Naive thymus-derived CD4-positive, alpha-beta T cell (primary cell): ENCODE results near the gene CACNB1. TPM values are rescaled to one million over a fixed set of nuclear protein-coding genes. Genes with fewer than 3 reads are reported as not detected.

Experiments used
- ATAC-seq: fragments of 150-1000 bp; cut with Tn5 transposase; 2 replicates; pipeline ENCODE4 v1.10.0; 2021; ENCODE audit warnings: mild to moderate bottlenecking, moderate library complexity
- CTCF ChIA-PET: fragments of 350-600 bp; sonication (Branson Sonifier 250); formaldehyde crosslinking; loops from one replicate; lab custom pipeline; 2021; ENCODE audit warnings: antibody characterized with exemption; lab: Charles Lee
- POLR2A ChIA-PET: fragments of 350-600 bp; sonication (Branson Sonifier 250); formaldehyde crosslinking; loops from one replicate; lab custom pipeline; 2021; ENCODE audit warnings: antibody characterized with exemption, inconsistent platforms; lab: Charles Lee
- DNase-seq, 9 donors: peaks; one replicate each; pipeline versions ENCODE4 v3.0.0 to v3.0.0-alpha.2; 2020 to 2022; ENCODE audit warnings: mixed read lengths in 1 of 9
- H3K27ac ChIP-seq: one replicate; pipeline ENCODE4 v1.7.0; 2013; ENCODE audit warnings: mild to moderate bottlenecking, low read depth, low read length, moderate library complexity
- H3K27me3 ChIP-seq, 2 donors: one replicate each; pipeline ENCODE4 v1.7.0; 2013; ENCODE audit warnings: low read length in 2 of 2, mild to moderate bottlenecking in 2 of 2, moderate library complexity in 2 of 2; ENCODE audit not compliant: control insufficient read depth in 2 of 2, insufficient read depth in 2 of 2
- H3K36me3 ChIP-seq, 3 experiments: 1 replicate in 2 of 3; 2 replicates in 1 of 3; pipeline ENCODE4 v1.7.0; 2013; ENCODE audit warnings: low read length in 3 of 3, mild to moderate bottlenecking in 3 of 3, moderate library complexity in 1 of 3; ENCODE audit not compliant: insufficient read depth in 3 of 3, control insufficient read depth in 2 of 3
- H3K4me1 ChIP-seq, 2 donors: one replicate each; pipeline ENCODE4 v1.7.0; 2013; ENCODE audit warnings: low read length in 2 of 2, mild to moderate bottlenecking in 2 of 2, moderate library complexity in 1 of 2; ENCODE audit not compliant: control insufficient read depth in 2 of 2, insufficient read depth in 2 of 2
- H3K4me3 ChIP-seq: 2 replicates; pipeline ENCODE4 v1.7.0; 2013; ENCODE audit warnings: mild to moderate bottlenecking, low read length
- H3K9me3 ChIP-seq, 3 experiments: 1 replicate in 2 of 3; 2 replicates in 1 of 3; pipeline ENCODE4 v1.7.0; 2013; ENCODE audit warnings: low read length in 3 of 3; ENCODE audit not compliant: control insufficient read depth in 2 of 3
- H3K27ac Mint-ChIP-seq, 9 donors: one replicate each; pipeline ENCODE4 v1.8.0; 2020 to 2022; ENCODE audit warnings: mixed read lengths in 9 of 9, mild to moderate bottlenecking in 8 of 9, moderate library complexity in 5 of 9, inconsistent platforms in 2 of 9
- H3K27me3 Mint-ChIP-seq, 5 donors: one replicate each; pipeline ENCODE4 v1.8.0; 2021 to 2022; ENCODE audit warnings: mixed read lengths in 5 of 5, mild to moderate bottlenecking in 1 of 5
- H3K36me3 Mint-ChIP-seq, 5 donors: one replicate each; pipeline ENCODE4 v1.8.0; 2020 to 2022; ENCODE audit warnings: mixed read lengths in 5 of 5, mild to moderate bottlenecking in 3 of 5, inconsistent platforms in 1 of 5
- H3K4me1 Mint-ChIP-seq, 7 donors: one replicate each; pipeline ENCODE4 v1.8.0; 2020 to 2022; ENCODE audit warnings: mixed read lengths in 7 of 7, mild to moderate bottlenecking in 3 of 7, inconsistent platforms in 1 of 7
- H3K4me3 Mint-ChIP-seq, 10 donors: one replicate each; pipeline ENCODE4 v1.8.0; 2020 to 2022; ENCODE audit warnings: mild to moderate bottlenecking in 10 of 10, mixed read lengths in 10 of 10, moderate library complexity in 6 of 10, inconsistent platforms in 2 of 10
- H3K9me3 Mint-ChIP-seq, 11 donors: one replicate each; pipeline ENCODE4 v1.8.0; 2020 to 2022; ENCODE audit warnings: mixed read lengths in 11 of 11, mild to moderate bottlenecking in 4 of 11, inconsistent platforms in 1 of 11, moderate library complexity in 1 of 11
- intact Hi-C, 2 donors: fragments of 100-400 bp; cut with micrococcal nuclease; formaldehyde crosslinking; loops; one replicate each; pipeline ENCODE4 v1.15.1; 2023
- polyA plus RNA-seq, 2 donors: library from polyadenylated mRNA; unstranded; fragments of 300-500 nt; fragmentation: Illumina TruSeq; gene quantifications; one replicate each; pipeline ENCODE4 v1.2.3, GENCODE V29; 2021
- total RNA-seq, 6 experiments: library from RNA in 5 of 6; stranded (reverse) in 5 of 6; gene quantifications; 1 replicate in 5 of 6; 2 replicates in 1 of 6; pipeline ENCODE4 v1.2.3 and lab custom pipeline; 2021 to 2026

CACNB1 gene
- total and polyA plus RNA-seq, 7 experiments from 2014 or later: 0.39 to 22.0 (median 11.9) TPM

- H3K27me3 ChIP-seq: no peaks in the 10 kb centered on the region
- no peaks in the 10 kb centered on the region for H3K9me3 Mint-ChIP-seq
- POLR2A ChIA-PET: no interaction called here
- H3K4me1 ChIP-seq: no peaks in the 10 kb centered on the region
- CTCF ChIA-PET: interaction anchor here (1.0 kb wide), 1 partner anchor 41 kb away, joined by 3 read pairs; no protein-coding TSS in a partner anchor
- intact Hi-C loops: no loop called here
- no peak overlapping the region for H3K4me3 Mint-ChIP-seq
- H3K27ac Mint-ChIP-seq: no peak overlapping the region
- H3K4me1 Mint-ChIP-seq: peaks cover 1 to 9% (median 6%) of the 10 kb centered on the region in 7 donors
- H3K27me3 Mint-ChIP-seq: no peaks in the 10 kb centered on the region
- H3K9me3 ChIP-seq: no peaks in the 10 kb centered on the region
- no peaks in the 10 kb centered on the region for H3K36me3 ChIP-seq
- no peak overlapping the region for H3K27ac ChIP-seq
- DNase-seq: no peak
- H3K36me3 Mint-ChIP-seq: peaks cover 0 to 16% (median 0%) of the 10 kb centered on the region in 5 donors
- no peak for ATAC-seq
- H3K4me3 ChIP-seq: no peak overlapping the region
These were observed 73.8 kb downstream of the CACNB1 start for GRCh38 chr17:39123627-39124026.

Other genes with a start within 250 kb of the CACNB1 start
- gene FBXO47, start 230.3 kb downstream of the CACNB1 start, total RNA-seq: not detected
- not detected for gene FBXO47, start 230.3 kb downstream of the CACNB1 start, polyA plus RNA-seq
- gene PLXDC1, start 46.0 kb downstream of the CACNB1 start, total RNA-seq: 10 to 100 TPM in 4 of 5 experiments, 1 to 10 TPM in 1; 2.3 to 55.7 (median 31.8) TPM
- gene PLXDC1, start 46.0 kb downstream of the CACNB1 start, polyA plus RNA-seq: 10 to 100 TPM; 19.3 to 22.5 TPM
- under 1 TPM in 2 of 5 experiments, not detected in 3; 0.34 to 0.78 TPM for gene ARL5C, start 31.5 kb downstream of the CACNB1 start, total RNA-seq
- under 1 TPM in 1 of 2 donors, not detected in 1; 0.15 TPM for gene ARL5C, start 31.5 kb downstream of the CACNB1 start, polyA plus RNA-seq
- 1,000 to 10,000 TPM; 1,932 to 3,942 (median 3,777) TPM for gene RPL19, start 2.6 kb upstream of the CACNB1 start, total RNA-seq
- gene RPL19, start 2.6 kb upstream of the CACNB1 start, polyA plus RNA-seq: 1,000 to 10,000 TPM; 4,326 to 4,957 TPM
- gene STAC2, start 28.3 kb upstream of the CACNB1 start, total RNA-seq: not detected
- gene STAC2, start 28.3 kb upstream of the CACNB1 start, polyA plus RNA-seq: not detected
- gene FBXL20, start 204.0 kb upstream of the CACNB1 start, total RNA-seq: 10 to 100 TPM; 17.6 to 35.0 (median 26.1) TPM
- gene FBXL20, start 204.0 kb upstream of the CACNB1 start, polyA plus RNA-seq: 1 to 10 TPM; 3.8 to 4.5 TPM